Measurements from ENCODE around the gene KISS1R.

The KISS1R gene

DNA sequence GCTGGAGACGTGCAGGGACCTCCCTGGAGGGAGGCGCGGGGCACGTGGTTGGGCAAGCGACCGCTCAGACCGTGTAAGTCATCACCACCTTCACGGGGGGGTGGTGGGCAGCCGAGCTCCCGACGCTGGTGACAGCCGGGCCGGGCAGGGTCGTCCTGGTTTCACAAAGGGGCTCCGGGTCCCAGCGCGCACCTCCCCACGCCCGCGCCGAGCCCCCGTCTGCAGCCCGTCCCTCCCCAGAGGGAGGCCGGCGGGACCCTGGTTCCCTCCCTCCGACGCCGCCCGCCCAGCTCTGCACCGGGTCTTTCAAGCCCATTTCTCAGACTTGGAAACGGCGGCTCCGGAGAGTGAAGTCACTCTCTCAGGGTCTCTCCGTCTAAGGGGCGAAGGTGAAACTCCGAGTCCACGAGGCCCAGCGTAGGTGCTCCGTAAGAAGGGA is 8.0 kb downstream of the KISS1R start:
- DNase-seq, result peak; percentile 70

- DNase-seq, result peak; percentile 69
Measured at GRCh38 chr19:925526-926322, 8.6 kb downstream of the KISS1R start, which contains the start of gene ARID3A. Gene ARID3A (plus strand): TSS chr19:926035. CDS start chr19:929529, 3,494 bp downstream.

DNA sequence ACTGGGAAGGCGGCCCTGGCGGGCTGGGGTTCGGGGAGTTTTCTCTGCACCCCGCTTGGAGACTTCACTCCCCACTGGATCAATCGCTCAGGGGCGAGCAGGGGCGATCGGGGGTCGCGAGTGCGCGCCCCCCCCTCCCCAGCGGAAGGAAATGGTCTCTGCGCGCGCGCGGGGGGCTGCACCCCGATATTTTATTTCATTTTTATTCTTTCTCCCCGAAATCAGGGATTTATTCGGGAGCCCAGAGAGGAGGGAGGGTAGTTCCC is 9.1 kb downstream of the KISS1R start:
- DNase-seq, result no peak

DNA sequence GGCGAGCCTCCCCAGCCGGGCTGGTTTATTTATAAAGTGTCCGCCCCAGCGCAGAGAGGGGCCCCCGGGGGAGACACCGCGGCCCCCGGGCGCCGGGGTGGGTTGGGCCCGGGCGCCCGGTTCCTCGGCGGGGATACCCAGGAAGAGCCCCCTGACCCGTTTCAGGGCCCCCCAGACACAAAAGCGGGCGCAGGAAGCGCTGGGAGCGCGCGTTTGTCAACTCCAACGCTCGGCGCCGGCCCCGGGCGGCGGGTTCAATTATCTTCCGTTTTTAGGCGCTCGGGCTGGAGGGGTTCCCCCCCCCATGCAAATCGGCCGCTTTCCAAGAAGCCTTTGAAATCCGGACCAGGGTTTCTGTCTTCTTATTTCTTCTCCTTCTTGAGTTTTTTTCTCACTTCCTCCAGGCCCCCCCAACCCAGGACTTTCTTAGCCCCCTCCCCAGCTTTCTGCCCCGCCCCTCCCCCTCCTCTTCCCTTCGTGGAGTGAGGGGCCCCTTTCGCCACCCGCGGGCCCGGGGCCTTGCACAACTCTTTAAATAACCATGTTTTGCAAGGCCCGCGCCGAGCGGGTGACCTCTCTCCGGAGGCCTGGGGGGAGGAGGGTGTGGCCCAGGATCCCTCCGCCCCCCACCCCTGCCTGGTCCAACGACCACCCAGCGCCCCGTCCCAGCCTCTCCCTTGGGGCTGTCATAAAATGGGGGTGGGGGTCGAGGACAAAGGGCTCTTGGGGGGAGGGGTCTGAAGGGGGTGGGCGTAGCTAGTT is 9.6 kb downstream of the KISS1R start:
- peak; percentile 60 for DNase-seq

GRCh38 chr19:927351-927779 is 10.2 kb downstream of the KISS1R start:
- no peak for DNase-seq

DNA sequence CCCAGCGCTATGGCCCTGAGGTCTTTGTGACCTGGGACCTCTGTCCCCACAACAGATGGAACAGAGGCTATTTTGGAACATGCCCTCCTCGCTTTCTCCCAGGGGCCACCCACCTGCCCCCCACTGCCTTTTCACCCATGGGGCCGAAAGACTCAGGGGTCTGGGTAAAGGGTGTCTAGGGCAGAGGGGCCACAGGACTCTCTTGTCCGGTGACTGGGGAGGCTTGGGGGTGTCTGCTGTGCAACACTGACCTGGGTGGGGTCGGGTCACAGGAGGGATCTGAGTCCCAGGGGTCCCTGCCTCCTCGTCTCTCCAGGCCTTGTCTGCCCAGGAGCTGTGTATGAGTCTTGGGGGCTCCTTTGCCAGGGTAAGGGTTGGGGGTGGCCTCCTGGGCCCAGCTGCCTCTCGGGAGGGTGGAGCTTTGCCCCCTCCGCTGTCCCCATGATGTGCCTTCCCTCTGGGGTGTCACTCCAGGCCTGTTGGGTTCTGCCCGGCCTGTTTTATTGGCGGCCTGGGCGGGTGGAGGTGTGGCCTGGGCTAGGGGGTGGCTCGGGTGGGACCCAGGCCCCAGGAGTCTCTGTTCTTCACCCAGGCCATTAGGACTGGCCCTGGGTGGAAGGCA is 10.8 kb downstream of the KISS1R start:
- DNase-seq, result no peak

DNA sequence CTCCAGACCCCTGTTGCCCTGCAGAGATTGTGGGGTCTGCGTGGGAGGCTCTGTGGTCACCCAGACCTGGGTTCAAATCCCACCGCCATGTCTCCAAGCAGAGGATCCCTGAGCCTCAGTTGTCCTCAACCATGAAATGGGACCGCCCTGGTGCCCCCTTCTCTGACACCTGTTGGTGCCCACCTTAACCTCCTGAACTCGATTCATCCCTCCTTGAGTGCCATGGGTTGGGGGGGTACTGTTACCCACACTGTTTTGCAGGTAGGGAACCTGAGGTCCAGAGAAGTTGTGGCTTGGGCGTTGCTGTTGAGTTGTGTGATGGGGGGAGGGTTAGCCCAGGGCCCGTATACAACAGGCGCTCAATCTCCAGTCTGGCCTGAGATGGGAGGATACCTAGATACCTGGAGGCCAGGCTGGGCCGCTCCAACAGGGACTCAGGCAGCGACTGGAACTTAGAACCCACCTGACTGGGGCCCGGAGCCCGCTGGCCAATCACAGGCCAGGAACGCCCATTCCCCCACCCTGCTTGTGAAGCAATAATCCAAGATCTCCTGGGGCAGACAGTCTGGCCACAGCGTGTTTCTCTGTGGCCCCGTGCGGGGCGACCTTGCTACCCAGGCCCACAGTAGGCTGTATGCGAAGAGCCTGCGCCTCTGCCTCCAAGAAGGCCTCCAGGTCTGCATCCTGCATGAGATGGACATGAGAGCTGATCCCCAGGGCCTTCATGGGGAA is 11.5 kb downstream of the KISS1R start:
- no peak for DNase-seq

GRCh38 chr19:929203-929890 is 12.2 kb downstream of the KISS1R start:
- no peak for DNase-seq

GRCh38 chr19:929891-930258 is 12.7 kb downstream of the KISS1R start:
- no peak for DNase-seq

- DNase-seq, result no peak
Measured at GRCh38 chr19:931860-932647, 14.9 kb downstream of the KISS1R start.

- no peak for DNase-seq
Measured at GRCh38 chr19:932648-933552, 15.8 kb downstream of the KISS1R start.

GRCh38 chr19:933553-933882 is 16.4 kb downstream of the KISS1R start:
- DNase-seq, result no peak

GRCh38 chr19:934197-934840 is 17.2 kb downstream of the KISS1R start:
- DNase-seq, result no peak

DNA sequence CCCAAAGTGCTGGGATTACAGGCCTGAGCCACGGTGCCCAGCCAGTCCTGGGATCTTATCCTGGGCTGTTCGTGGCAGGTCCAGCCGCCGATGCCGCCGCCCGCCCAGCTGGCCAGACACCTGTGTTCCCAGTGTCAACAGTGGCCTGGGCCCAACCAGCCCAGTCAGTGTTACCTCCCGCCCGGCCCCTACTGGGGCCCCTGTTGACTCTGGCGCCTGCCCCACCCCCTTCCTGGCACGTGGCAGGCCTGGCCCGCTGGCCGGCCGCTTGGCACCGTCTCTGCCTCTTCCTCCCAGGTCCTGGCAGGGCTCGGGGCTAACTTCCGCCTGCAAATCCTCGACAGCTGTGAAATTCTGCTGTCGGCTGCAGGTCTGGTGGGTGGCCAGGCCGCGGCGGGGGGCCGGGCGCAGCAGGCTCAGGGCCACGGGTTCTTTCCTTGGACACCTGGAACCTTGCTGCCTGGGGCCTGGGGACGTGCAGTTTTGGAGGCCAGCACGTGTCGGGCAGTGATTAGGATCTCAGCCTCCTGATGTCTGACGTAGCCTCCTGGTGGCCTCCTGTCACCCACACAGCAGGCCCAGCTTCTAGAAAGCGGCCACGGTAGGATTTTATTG is 17.8 kb downstream of the KISS1R start:
- DNase-seq, result no peak

DNA sequence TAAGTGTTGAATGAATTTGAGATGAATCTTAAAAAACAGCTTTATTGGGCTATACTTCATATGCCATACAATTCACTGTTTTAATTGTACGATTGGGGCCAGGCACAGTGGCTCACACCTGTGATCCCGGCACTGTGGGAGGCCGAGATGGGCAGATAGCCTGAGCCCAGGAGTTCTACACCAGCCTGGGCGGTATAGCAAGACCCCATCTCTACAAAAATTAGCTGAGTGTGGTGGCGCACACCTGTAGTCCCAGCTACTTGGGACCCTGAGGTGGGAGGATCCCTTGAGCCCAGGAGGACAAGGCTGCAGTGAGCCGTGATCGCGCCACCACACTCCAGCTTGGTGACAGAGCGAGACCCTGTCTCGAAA is 19.0 kb downstream of the KISS1R start:
- DNase-seq, result no peak

GRCh38 chr19:937259-937694 is 20.1 kb downstream of the KISS1R start:
- DNase-seq, result peak; percentile 38

DNA sequence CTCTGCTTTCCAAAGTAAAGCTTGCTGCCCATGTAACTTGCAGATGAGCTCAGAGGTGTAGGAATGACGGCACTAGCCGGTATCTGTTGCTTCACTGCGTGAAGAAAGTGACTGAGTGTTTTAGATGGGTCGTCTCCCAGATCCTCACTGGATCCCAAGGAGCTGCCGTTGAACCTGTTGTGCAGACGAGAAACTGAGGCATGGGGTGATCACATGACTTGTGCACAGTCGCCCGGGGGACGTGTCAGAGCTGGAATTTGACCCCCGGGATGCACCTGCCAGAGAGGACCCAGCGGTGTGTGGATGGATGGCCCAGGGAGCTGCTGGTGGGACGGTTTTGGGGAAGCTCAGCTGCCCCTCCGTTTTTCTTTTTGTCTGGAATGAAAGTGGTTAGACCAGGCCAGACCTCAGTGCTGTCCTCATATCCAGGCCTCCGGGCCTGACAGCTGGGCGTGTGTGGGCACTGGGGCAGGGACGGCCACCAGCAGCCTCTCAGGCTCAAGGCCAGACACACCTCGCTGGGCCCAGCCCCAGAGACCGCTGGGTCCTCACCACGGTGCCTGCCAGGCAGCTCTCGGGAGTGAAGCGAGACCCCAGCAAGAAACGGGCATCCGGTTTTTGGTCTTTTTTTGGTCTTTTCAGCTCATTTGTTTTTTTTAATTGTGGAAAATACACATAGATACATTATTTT is 21.2 kb downstream of the KISS1R start:
- no peak for DNase-seq

- DNase-seq, result no peak
Measured at GRCh38 chr19:939439-939838, 22.3 kb downstream of the KISS1R start.

DNA sequence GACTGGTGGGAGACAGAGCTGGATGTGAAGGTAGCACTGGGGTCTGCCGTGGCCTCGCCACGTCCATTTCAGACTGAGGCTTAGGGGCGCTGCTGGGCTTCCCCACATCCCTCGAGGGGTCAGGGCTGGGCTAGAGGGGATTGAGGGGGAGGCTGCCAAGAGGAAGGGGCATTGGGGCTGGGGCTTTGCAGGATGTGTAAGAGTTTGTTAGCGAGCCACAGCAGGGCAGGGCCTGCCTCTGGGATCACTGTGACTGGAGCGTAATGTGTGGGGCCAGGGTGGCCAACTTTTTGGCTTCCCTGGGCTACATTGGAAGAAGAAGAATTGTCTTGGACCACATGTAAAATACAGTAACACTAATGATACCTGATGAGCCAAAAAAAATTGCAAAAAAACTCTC is 22.8 kb downstream of the KISS1R start:
- no peak for DNase-seq

All from stimulated activated CD4-positive, alpha-beta T cell treated with anti-CD3 and anti-CD28 coated beads, Interleukin-1b, Interleukin-23, amount 100 ng/mL, for 48 hours (primary cell).